Measurements from ENCODE around the gene SEPTIN3. TPM values are rescaled to one million over a fixed set of nuclear protein-coding genes. Genes with fewer than 3 reads are reported as not detected.
A peak's percentile ranks its signal among the peaks of the same experiment; 100 is the strongest.

SEPTIN3 gene
- total and polyA plus RNA-seq, 5 experiments from 2014 or later: 0.18 TPM; not detected in 4

- no peaks in the 10 kb centered on the region for H3K9me3 Mint-ChIP-seq
- DNase-seq (no peak), ATAC-seq (no peak)
- no peak overlapping the region for H3K4me3 Mint-ChIP-seq
- peak overlapping the region in 1 of 10 donors; percentile 75 for H3K27ac Mint-ChIP-seq
- peaks cover 12 to 56% (median 19%) of the 10 kb centered on the region in 4 donors for H3K4me1 Mint-ChIP-seq
- POLR2A ChIA-PET: no interaction called here
- no peaks in the 10 kb centered on the region for H3K36me3 Mint-ChIP-seq
- no peaks in the 10 kb centered on the region for H3K27me3 Mint-ChIP-seq
Observed at GRCh38 chr22:41932353-41932752, 36.9 kb upstream of the SEPTIN3 start.

- H3K9me3 Mint-ChIP-seq: no peaks in the 10 kb centered on the region
- POLR2A ChIA-PET: interaction anchor here (1.7 kb wide), 1 partner anchor 11 kb away, joined by 6 read pairs; no protein-coding TSS in a partner anchor
- no peaks in the 10 kb centered on the region for H3K27me3 Mint-ChIP-seq
- ATAC-seq (peak in 1 of 2 donors; percentile 20), DNase-seq (no peak)
- H3K27ac Mint-ChIP-seq: peak overlapping the region in 4 of 10 donors; percentile 5 to 66 (median 34)
- no peak overlapping the region for H3K4me3 Mint-ChIP-seq
- peaks cover 7 to 55% (median 10%) of the 10 kb centered on the region in 4 donors for H3K4me1 Mint-ChIP-seq
- H3K36me3 Mint-ChIP-seq: no peaks in the 10 kb centered on the region
Observed at GRCh38 chr22:41933411-41934177, 35.6 kb upstream of the SEPTIN3 start.

GRCh38 chr22:41934284-41935014, 34.8 kb upstream of the SEPTIN3 start:
- peaks cover 3 to 57% (median 11%) of the 10 kb centered on the region in 4 donors for H3K4me1 Mint-ChIP-seq
- DNase-seq: no peak
- no peaks in the 10 kb centered on the region for H3K36me3 Mint-ChIP-seq
- no peaks in the 10 kb centered on the region for H3K9me3 Mint-ChIP-seq
- no peak for ATAC-seq
- H3K27me3 Mint-ChIP-seq: no peaks in the 10 kb centered on the region
- H3K4me3 Mint-ChIP-seq: no peak overlapping the region
- POLR2A ChIA-PET: interaction anchor here (1.7 kb wide), 1 partner anchor 12 kb away, joined by 6 read pairs; no protein-coding TSS in a partner anchor
- H3K27ac Mint-ChIP-seq: peak overlapping the region in 5 of 10 donors; percentile 35 to 66 (median 44)

GRCh38 chr22:41935015-41935351, 34.3 kb upstream of the SEPTIN3 start:
- DNase-seq (no peak), ATAC-seq (no peak)
- peaks cover 7 to 61% (median 15%) of the 10 kb centered on the region in 4 donors for H3K4me1 Mint-ChIP-seq
- no peaks in the 10 kb centered on the region for H3K36me3 Mint-ChIP-seq
- H3K4me3 Mint-ChIP-seq: no peak overlapping the region
- no peaks in the 10 kb centered on the region for H3K27me3 Mint-ChIP-seq
- peak overlapping the region in 2 of 10 donors; percentile 38 to 63 for H3K27ac Mint-ChIP-seq
- POLR2A ChIA-PET: interaction anchor here (1.7 to 2.1 kb wide), 2 partner anchors 9 to 12 kb away, joined by 6 to 14 read pairs; partner anchors contain the start of gene TNFRSF13C
- no peaks in the 10 kb centered on the region for H3K9me3 Mint-ChIP-seq

- Mint-ChIP-seq H3K36me3 (no peaks in the 10 kb centered on the region), H3K27me3 (no peaks in the 10 kb centered on the region), H3K4me1 (peaks cover 10 to 66% (median 21%) of the 10 kb centered on the region in 4 donors), H3K9me3 (no peaks in the 10 kb centered on the region), H3K27ac (peak overlapping the region in 3 of 10 donors; percentile 20 to 80 (median 80)), H3K4me3 (no peak overlapping the region)
- no peak for DNase-seq
- POLR2A ChIA-PET: interaction anchor here (0.7 to 2.1 kb wide), 2 partner anchors 9 to 1030 kb away, joined by 4 to 14 read pairs; partner anchors contain the start of gene TNFRSF13C
- no peak for ATAC-seq
Observed at GRCh38 chr22:41935509-41935908, 33.7 kb upstream of the SEPTIN3 start.

- H3K27me3 Mint-ChIP-seq: no peaks in the 10 kb centered on the region
- DNase-seq (no peak), ATAC-seq (no peak)
- no peaks in the 10 kb centered on the region for H3K36me3 Mint-ChIP-seq
- H3K4me1 Mint-ChIP-seq: peaks cover 19 to 73% (median 31%) of the 10 kb centered on the region in 4 donors
- H3K9me3 Mint-ChIP-seq: no peaks in the 10 kb centered on the region
- H3K4me3 Mint-ChIP-seq: no peak overlapping the region
- H3K27ac Mint-ChIP-seq: peak overlapping the region in 6 of 10 donors; percentile 6 to 81 (median 44)
- POLR2A ChIA-PET: interaction anchor here (2.1 kb wide), 1 partner anchor 11 kb away, joined by 14 read pairs; the partner anchor contains the start of gene TNFRSF13C
Observed at GRCh38 chr22:41936894-41937169, 32.4 kb upstream of the SEPTIN3 start.

GRCh38 chr22:41939981-41940831, 29.0 kb upstream of the SEPTIN3 start:
- H3K36me3 Mint-ChIP-seq: no peaks in the 10 kb centered on the region
- no peaks in the 10 kb centered on the region for H3K9me3 Mint-ChIP-seq
- no peaks in the 10 kb centered on the region for H3K27me3 Mint-ChIP-seq
- H3K4me3 Mint-ChIP-seq: peak overlapping the region; percentile 56 to 92 (median 86)
- DNase-seq (peak; percentile 73 to 96 (median 90)), ATAC-seq (peak; percentile 74 to 85)
- H3K4me1 Mint-ChIP-seq: peaks cover 17 to 57% (median 31%) of the 10 kb centered on the region in 4 donors
- POLR2A ChIA-PET: interaction anchor here (0.7 to 4.5 kb wide), 16 partner anchors 11 to 504 kb away, joined by 3 to 68 read pairs (median 8); partner anchors contain the start of genes CCDC134, MEI1, SMDT1 and SNU13
- peak overlapping the region; percentile 97 to 100 (median 100) for H3K27ac Mint-ChIP-seq

GRCh38 chr22:41940832-41941765, 28.1 kb upstream of the SEPTIN3 start:
- peaks cover 17 to 55% (median 33%) of the 10 kb centered on the region in 4 donors for H3K4me1 Mint-ChIP-seq
- no peaks in the 10 kb centered on the region for H3K36me3 Mint-ChIP-seq
- H3K27ac Mint-ChIP-seq: peak overlapping the region; percentile 97 to 100 (median 100)

GRCh38 chr22:41943661-41944209, 25.5 kb upstream of the SEPTIN3 start:
- Mint-ChIP-seq H3K27me3 (no peaks in the 10 kb centered on the region), H3K4me1 (peaks cover 17 to 49% (median 39%) of the 10 kb centered on the region in 4 donors), H3K4me3 (peak overlapping the region in 1 of 10 donors; percentile 62), H3K27ac (peak overlapping the region in 4 of 10 donors; percentile 8 to 40 (median 23)), H3K36me3 (no peaks in the 10 kb centered on the region), H3K9me3 (no peaks in the 10 kb centered on the region)
- no peak for ATAC-seq
- POLR2A ChIA-PET: interaction anchor here (0.5 to 1.6 kb wide), 4 partner anchors 17 to 202 kb away, joined by 3 to 13 read pairs (median 3); partner anchors contain the start of genes SREBF2 and TNFRSF13C
- no peak for DNase-seq

More at GRCh38 chr22:41940832-41941765, 28.1 kb upstream of the SEPTIN3 start:
- Mint-ChIP-seq H3K9me3 (no peaks in the 10 kb centered on the region), H3K27me3 (no peaks in the 10 kb centered on the region), H3K4me3 (peak overlapping the region; percentile 43 to 92 (median 76))
- POLR2A ChIA-PET: interaction anchor here (0.7 to 4.5 kb wide), 13 partner anchors 13 to 274 kb away, joined by 3 to 68 read pairs (median 9); partner anchors contain the start of genes CCDC134, MEI1, SMDT1 and SNU13
- peak; percentile 63 for ATAC-seq
- DNase-seq: peak; percentile 76 to 93 (median 85)

GRCh38 chr22:41946629-41947423, 22.4 kb upstream of the SEPTIN3 start, which contains the start of gene CENPM:
Gene CENPM, minus strand, starts transcription at chr22:41947152. Its CDS starts 76 bp downstream, at chr22:41947076.
- no peaks in the 10 kb centered on the region for H3K9me3 Mint-ChIP-seq
- peak; percentile 93 to 94 for ATAC-seq
- POLR2A ChIA-PET: interaction anchor here (0.5 to 2.2 kb wide), 13 partner anchors 21 to 499 kb away, joined by 3 to 10 read pairs (median 4); partner anchors contain the start of genes CCDC134, SMDT1, SNU13 and SREBF2
- H3K4me1 Mint-ChIP-seq: peaks cover 0 to 22% (median 13%) of the 10 kb centered on the region in 4 donors
- no peaks in the 10 kb centered on the region for H3K27me3 Mint-ChIP-seq
- peak within 1 kb of the TSS in 7 of 10 donors; percentile 44 to 86 (median 75) for H3K27ac Mint-ChIP-seq
- peak; percentile 71 to 88 (median 78) for DNase-seq
- no peaks in the 10 kb centered on the region for H3K36me3 Mint-ChIP-seq
- peak within 1 kb of the TSS; percentile 85 to 95 (median 91) for H3K4me3 Mint-ChIP-seq
